BE2C (cell line): ENCODE results near the gene UBE2E2.

Experiments used
- DNase-seq: peaks from one replicate; pipeline ENCODE4 v3.0.0-alpha.2; 2020
- H3K27me3 ChIP-seq: fragments of 250-450 bp; sonication (Bioruptor Pico); 2 replicates; pipeline ENCODE4 v1.5.1; 2020; ENCODE audit warnings: mild to moderate bottlenecking
- H3K36me3 ChIP-seq: fragments of 250-450 bp; sonication (Bioruptor Pico); 2 replicates; pipeline ENCODE4 v1.5.1; 2020; ENCODE audit warnings: mild to moderate bottlenecking
- H3K4me1 ChIP-seq: fragments of 250-450 bp; sonication (Bioruptor Pico); 2 replicates; pipeline ENCODE4 v1.5.1; 2020
- H3K4me3 ChIP-seq: 2 replicates; pipeline ENCODE4 v1.5.1; 2011; ENCODE audit warnings: low read depth, low read length
- H3K9me3 ChIP-seq: fragments of 250-450 bp; sonication (Bioruptor Pico); 2 replicates; pipeline ENCODE4 v1.5.1; 2020
- TF ChIP-seq, protein P1 (sequence below): IDR thresholded peaks from 2 replicates; pipeline ENCODE4 v1.5.1; 2012; ENCODE audit warnings: mild to moderate bottlenecking, low read depth, low read length

UBE2E2 gene

DNA sequence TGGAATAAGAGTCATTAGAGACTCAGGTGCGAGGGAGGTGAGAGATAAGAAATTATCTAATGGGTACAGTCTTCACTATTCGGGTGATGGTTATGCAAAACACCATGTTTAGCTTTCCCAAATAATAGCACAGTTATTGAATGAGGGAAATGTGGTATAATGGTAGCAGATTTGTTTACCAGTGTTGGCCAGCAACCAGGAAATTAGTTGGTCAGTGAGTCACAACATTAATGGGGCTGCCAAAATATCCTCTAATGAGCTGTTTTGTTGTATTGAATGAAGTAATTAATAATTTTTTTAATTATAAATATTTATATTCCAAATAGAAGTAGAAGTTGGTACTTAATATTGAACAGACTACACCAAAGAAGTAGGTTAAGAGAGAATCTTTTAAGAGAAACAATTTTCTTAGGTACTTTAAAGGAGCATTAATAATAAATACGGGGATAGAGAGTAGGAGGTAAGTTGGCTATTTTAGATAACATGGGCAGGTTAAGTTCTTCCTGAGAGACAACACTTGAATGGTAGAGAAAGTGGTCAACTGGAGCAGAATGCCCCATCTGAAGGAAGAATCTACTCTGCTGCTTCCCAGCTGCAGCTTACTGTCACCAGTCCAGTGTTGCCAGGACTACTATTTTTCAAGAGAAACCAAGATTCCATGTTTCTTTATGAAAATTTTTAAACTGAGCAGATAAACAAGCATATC, 218.8 kb downstream of the UBE2E2 start:
- DNase-seq: no peak
- TF ChIP-seq, protein P1, sequence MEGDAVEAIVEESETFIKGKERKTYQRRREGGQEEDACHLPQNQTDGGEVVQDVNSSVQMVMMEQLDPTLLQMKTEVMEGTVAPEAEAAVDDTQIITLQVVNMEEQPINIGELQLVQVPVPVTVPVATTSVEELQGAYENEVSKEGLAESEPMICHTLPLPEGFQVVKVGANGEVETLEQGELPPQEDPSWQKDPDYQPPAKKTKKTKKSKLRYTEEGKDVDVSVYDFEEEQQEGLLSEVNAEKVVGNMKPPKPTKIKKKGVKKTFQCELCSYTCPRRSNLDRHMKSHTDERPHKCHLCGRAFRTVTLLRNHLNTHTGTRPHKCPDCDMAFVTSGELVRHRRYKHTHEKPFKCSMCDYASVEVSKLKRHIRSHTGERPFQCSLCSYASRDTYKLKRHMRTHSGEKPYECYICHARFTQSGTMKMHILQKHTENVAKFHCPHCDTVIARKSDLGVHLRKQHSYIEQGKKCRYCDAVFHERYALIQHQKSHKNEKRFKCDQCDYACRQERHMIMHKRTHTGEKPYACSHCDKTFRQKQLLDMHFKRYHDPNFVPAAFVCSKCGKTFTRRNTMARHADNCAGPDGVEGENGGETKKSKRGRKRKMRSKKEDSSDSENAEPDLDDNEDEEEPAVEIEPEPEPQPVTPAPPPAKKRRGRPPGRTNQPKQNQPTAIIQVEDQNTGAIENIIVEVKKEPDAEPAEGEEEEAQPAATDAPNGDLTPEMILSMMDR: no peak
- Histone ChIP-seq H3K27me3 (no peaks in the 10 kb centered on the region), H3K9me3 (no peaks in the 10 kb centered on the region), H3K4me1 (no peaks in the 10 kb centered on the region), H3K36me3 (no peaks in the 10 kb centered on the region), H3K4me3 (no peak overlapping the region)

DNA sequence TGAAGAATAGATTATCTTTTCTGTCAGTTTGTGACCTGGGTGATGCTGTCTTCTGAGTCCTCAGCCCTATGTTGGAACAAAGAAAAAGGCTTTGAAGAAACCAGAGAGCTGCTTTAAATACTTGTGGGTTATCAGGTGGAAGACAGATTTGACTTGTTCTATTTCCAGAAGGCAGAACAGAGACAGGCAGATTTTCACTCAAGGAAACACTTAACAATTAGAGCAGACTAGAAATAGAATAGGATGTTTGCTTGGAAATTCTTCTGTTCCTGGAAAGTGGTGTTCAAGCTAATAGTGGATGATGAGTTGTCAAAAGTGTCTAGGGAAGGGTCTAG, 219.4 kb downstream of the UBE2E2 start:
- Histone ChIP-seq H3K4me3 (no peak overlapping the region), H3K36me3 (no peaks in the 10 kb centered on the region)
- DNase-seq: no peak

DNA sequence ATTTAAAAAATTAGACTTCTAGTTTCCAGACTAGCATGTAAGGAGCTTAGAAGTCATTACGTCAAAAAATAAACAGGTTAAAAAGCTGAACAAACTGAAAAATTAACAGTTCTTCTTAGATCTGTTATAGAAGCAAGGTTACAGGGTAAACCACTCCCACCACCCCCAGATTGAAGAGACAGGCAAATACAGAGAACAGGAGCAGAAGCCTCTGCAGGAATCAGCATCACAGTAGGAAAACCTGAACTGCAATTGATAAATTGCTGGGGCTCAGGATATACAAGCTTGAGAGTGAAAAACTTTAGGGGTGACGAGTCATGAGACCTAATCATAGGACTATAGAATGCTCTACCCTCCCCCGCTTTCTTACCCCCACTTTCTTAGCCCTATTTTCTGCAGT, 222.3 kb downstream of the UBE2E2 start:
- Histone ChIP-seq H3K36me3 (no peaks in the 10 kb centered on the region), H3K4me3 (no peak overlapping the region), H3K9me3 (no peaks in the 10 kb centered on the region), H3K4me1 (no peaks in the 10 kb centered on the region), H3K27me3 (no peaks in the 10 kb centered on the region)
- DNase-seq: no peak
- TF ChIP-seq, protein P1: no peak

More for the DNA sequence above, 219.4 kb downstream of the UBE2E2 start:
- Histone ChIP-seq H3K4me1 (no peaks in the 10 kb centered on the region), H3K9me3 (no peaks in the 10 kb centered on the region), H3K27me3 (no peaks in the 10 kb centered on the region)
- TF ChIP-seq, protein P1: no peak

DNA sequence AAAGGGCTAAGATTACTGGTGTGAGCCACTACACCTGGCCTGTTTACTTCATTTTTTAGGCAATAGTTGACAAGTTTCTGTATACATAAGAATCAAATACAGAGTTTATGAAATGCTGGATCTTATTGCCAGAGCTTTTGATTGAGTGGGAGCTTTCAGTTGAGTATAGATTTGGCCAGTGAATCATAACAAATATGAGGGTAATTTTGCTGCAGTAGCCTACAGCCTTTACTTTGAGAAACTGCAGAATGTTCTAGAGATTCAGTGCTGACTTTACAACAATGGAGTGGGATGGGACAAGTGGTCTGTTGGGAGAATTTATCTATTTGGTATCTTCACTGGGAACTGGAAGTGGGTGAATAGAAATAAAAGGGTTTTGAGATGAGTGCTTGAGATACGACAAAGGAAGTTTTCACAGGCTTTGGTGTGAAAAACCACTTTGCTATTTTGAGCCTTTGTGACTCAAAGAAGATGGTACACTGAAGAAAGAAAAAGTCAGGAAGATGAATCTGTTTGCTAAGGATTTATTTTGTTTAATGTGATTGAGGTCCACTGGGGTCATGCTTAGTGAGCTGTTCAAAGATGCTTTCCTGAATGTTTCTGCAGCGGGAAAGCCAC, 227.8 kb downstream of the UBE2E2 start:
- H3K27me3 ChIP-seq: no peaks in the 10 kb centered on the region
- H3K4me1 ChIP-seq: no peaks in the 10 kb centered on the region
- TF ChIP-seq, protein P1: no peak
- no peak overlapping the region for H3K4me3 ChIP-seq
- no peaks in the 10 kb centered on the region for H3K9me3 ChIP-seq
- H3K36me3 ChIP-seq: no peaks in the 10 kb centered on the region
- no peak for DNase-seq

DNA sequence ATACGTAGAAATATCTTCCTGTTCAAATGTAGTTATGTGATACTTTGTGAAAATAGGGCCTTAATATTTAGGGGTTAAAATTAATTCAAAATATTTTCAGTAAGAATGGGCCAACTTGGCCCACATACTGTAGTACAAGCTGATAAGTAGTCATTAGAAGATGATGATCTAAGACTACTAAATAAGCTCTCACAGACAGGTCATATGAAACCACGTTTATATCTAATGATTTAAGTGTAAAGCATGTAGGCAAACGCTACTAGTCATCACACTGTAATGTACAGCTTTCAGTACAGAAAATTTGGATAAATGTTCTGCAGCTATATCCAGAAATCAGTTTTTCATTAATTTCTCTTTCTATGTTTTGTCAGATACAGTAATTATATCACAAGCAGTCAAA, 228.6 kb downstream of the UBE2E2 start:
- no peaks in the 10 kb centered on the region for H3K9me3 ChIP-seq
- no peak for DNase-seq
- no peak overlapping the region for H3K4me3 ChIP-seq
- H3K27me3 ChIP-seq: no peaks in the 10 kb centered on the region
- TF ChIP-seq, protein P1: no peak
- H3K4me1 ChIP-seq: no peaks in the 10 kb centered on the region
- H3K36me3 ChIP-seq: no peaks in the 10 kb centered on the region

DNA sequence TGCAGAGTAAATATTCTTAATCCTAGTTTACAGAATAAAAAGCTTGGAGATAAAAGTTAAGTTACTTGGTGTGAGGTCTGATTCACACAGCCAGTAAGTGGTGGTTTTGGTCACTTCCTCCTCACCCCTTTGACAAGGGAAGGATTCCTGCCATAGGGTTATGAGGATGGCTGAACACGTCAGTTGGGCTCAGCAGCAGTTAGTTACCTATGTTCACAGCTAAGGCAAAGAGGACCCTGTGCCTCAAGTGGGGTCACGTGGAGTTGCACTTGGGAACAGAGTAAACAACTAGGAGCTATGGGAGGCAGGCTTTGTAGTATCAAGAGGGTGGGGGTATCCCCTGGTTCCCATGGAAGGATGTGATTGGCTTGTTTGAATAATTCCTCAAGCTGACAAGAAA, 232.2 kb downstream of the UBE2E2 start:
- Histone ChIP-seq H3K36me3 (no peaks in the 10 kb centered on the region), H3K4me3 (no peak overlapping the region), H3K27me3 (no peaks in the 10 kb centered on the region), H3K9me3 (no peaks in the 10 kb centered on the region), H3K4me1 (no peaks in the 10 kb centered on the region)
- DNase-seq: no peak
- TF ChIP-seq, protein P1: no peak
